ENCODE measurements around the gene ABCC10.

DNA sequence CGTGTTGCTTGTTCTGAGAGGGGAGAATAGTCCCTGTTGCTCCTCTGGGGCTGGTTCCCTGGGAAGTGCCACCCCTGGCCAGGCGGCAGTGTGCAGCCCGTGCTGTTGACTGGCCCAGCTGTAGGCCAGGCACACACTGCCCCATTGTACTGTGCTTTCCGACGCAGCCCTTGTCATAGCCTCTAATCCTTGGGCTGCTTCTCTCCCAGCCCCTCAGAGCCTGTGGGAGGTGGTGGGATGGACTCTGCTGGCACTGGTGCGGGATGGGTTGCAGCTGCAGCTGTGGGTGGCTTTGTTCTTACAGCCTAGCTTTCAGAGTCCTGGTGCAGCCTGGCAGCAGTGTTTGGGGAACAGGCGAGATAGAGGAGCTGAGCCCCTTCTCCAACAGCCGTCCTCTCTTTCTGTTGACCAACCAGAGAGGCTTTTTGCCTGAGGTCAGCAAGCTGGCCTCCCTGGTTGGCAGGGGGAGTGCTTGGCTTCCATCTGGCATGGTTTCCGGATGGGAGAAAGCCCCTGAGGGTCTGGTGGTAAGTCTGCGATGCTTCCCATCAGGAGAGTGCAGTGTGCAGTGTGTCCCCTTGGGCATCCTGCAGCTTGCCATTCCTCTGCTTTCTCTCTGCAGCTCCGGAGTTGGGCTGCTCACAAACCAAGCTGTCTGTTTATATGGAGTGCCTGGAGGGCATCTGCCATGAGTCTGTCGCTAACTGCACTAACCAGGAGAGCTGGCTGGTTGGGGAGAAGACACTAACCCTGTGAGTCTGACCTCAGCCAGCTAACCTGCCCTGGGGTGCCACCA, 62.1 kb downstream of the ABCC10 start:
- TF ChIP-seq, protein P1, sequence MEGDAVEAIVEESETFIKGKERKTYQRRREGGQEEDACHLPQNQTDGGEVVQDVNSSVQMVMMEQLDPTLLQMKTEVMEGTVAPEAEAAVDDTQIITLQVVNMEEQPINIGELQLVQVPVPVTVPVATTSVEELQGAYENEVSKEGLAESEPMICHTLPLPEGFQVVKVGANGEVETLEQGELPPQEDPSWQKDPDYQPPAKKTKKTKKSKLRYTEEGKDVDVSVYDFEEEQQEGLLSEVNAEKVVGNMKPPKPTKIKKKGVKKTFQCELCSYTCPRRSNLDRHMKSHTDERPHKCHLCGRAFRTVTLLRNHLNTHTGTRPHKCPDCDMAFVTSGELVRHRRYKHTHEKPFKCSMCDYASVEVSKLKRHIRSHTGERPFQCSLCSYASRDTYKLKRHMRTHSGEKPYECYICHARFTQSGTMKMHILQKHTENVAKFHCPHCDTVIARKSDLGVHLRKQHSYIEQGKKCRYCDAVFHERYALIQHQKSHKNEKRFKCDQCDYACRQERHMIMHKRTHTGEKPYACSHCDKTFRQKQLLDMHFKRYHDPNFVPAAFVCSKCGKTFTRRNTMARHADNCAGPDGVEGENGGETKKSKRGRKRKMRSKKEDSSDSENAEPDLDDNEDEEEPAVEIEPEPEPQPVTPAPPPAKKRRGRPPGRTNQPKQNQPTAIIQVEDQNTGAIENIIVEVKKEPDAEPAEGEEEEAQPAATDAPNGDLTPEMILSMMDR (IDR thresholded peaks at IDR 0.05) = no peak
- no peak for TF ChIP-seq POLR2A (IDR thresholded peaks at IDR 0.05)
- TF ChIP-seq EP300 (IDR thresholded peaks at IDR 0.05) = no peak

All from ovary (tissue), 3 donors.